ENCODE measurements around the gene SWSAP1. TPM values are rescaled to one million over a fixed set of nuclear protein-coding genes. Genes with fewer than 3 reads are reported as not detected.

Gene SWSAP1
- total and polyA plus RNA-seq, 9 of the 15 experiments (the other 6 are each of a cell fraction or from before 2014, with no cell fraction given), result 0.18 to 2.8 (median 1.7) TPM

GRCh38 chr19:11374433-11375142 lies at the start of gene SWSAP1 (continued):
- TF ChIP-seq BCLAF1 (IDR thresholded peaks at IDR 0.05; ENCODE audit: borderline replicate concordance in 1 of 2, control insufficient read depth in 1 of 2, low read depth in 2 of 2, low read length in 1 of 2) (no peak), POU5F1 (IDR thresholded peaks at IDR 0.05; ENCODE audit: borderline replicate concordance, low read depth, low read length, partially characterized antibody) (no peak), NCOA4 (IDR thresholded peaks at IDR 0.05; ENCODE audit: partially characterized antibody) (no peak), ZNF586 (CRISPR knock-in tag; conservative IDR thresholded peaks at IDR 0.05) (no peak), NR0B1 (IDR thresholded peaks at IDR 0.05; ENCODE audit: partially characterized antibody) (no peak), DACH1 (IDR thresholded peaks at IDR 0.05; ENCODE audit: partially characterized antibody) (no peak), HNRNPL (IDR thresholded peaks at IDR 0.05; ENCODE audit: low read depth, low read length) (no peak), ZNF384 (IDR thresholded peaks at IDR 0.05; ENCODE audit: low read depth, low read length) (no peak), KDM4B (IDR thresholded peaks at IDR 0.05; ENCODE audit: borderline replicate concordance in 2 of 2, low read depth in 1 of 2) (0 out of 4 replicates have a peak, but pooled peaks of 1 of the 2 experiments have one; percentile 24), HOXB6 (CRISPR knock-in tag; IDR thresholded peaks at IDR 0.05; ENCODE audit: borderline replicate concordance) (no peak), ZNF57 (CRISPR knock-in tag; IDR thresholded peaks at IDR 0.05) (peak; percentile 79; the same call in 1 of the 2 replicates)
- TF ChIP-seq, protein P1, sequence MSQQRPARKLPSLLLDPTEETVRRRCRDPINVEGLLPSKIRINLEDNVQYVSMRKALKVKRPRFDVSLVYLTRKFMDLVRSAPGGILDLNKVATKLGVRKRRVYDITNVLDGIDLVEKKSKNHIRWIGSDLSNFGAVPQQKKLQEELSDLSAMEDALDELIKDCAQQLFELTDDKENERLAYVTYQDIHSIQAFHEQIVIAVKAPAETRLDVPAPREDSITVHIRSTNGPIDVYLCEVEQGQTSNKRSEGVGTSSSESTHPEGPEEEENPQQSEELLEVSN (IDR thresholded peaks at IDR 0.05; ENCODE audit: borderline replicate concordance in 1 of 2, extremely low read depth in 1 of 2, insufficient read depth in 1 of 2, insufficient read length in 1 of 2, low read depth in 1 of 2, low read length in 1 of 2, poor library complexity in 1 of 2, severe bottlenecking in 1 of 2), result peak; percentile 47 to 63
- TF ChIP-seq, protein P2, sequence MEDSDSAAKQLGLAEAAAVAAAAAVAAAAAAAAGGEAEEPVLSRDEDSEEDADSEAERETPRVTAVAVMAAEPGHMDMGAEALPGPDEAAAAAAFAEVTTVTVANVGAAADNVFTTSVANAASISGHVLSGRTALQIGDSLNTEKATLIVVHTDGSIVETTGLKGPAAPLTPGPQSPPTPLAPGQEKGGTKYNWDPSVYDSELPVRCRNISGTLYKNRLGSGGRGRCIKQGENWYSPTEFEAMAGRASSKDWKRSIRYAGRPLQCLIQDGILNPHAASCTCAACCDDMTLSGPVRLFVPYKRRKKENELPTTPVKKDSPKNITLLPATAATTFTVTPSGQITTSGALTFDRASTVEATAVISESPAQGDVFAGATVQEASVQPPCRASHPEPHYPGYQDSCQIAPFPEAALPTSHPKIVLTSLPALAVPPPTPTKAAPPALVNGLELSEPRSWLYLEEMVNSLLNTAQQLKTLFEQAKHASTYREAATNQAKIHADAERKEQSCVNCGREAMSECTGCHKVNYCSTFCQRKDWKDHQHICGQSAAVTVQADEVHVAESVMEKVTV (CRISPR knock-in tag; IDR thresholded peaks at IDR 0.05), result 0 out of 2 replicates have a peak, but pooled peaks have one; percentile 5
- TF ChIP-seq, protein P3, sequence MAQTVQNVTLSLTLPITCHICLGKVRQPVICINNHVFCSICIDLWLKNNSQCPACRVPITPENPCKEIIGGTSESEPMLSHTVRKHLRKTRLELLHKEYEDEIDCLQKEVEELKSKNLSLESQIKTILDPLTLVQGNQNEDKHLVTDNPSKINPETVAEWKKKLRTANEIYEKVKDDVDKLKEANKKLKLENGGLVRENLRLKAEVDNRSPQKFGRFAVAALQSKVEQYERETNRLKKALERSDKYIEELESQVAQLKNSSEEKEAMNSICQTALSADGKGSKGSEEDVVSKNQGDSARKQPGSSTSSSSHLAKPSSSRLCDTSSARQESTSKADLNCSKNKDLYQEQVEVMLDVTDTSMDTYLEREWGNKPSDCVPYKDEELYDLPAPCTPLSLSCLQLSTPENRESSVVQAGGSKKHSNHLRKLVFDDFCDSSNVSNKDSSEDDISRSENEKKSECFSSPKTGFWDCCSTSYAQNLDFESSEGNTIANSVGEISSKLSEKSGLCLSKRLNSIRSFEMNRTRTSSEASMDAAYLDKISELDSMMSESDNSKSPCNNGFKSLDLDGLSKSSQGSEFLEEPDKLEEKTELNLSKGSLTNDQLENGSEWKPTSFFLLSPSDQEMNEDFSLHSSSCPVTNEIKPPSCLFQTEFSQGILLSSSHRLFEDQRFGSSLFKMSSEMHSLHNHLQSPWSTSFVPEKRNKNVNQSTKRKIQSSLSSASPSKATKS (CRISPR knock-in tag; IDR thresholded peaks at IDR 0.05), result no peak
